Adrenal gland (tissue), 12 donors: Measurements from ENCODE around the gene DMRTA2. TPM values are rescaled to one million over a fixed set of nuclear protein-coding genes. Genes with fewer than 3 reads are reported as not detected.

Experiments
- DNase-seq, 7 donors: peaks; one replicate each; pipeline ENCODE4 v3.0.0-alpha.2; 2019 to 2020
- H3K27ac ChIP-seq, 5 donors: fragments of 200-600 bp; sonication (generic) in 4 of 5; 1 replicate in 3 of 5; 2 replicates in 2 of 5; pipeline versions ENCODE4 v1.5.1 to v1.8.0; 2016 to 2020; ENCODE audit warnings: mild to moderate bottlenecking in 1 of 5
- H3K27me3 ChIP-seq: fragments of 200-600 bp; 2 replicates; pipeline ENCODE4 v1.8.0; 2021
- H3K36me3 ChIP-seq, 2 donors: fragments of 200-600 bp; replicated peaks in 1 of 2; 1 replicate in 1 of 2; 2 replicates in 1 of 2; pipeline versions ENCODE4 v1.5.1 to v1.8.0; 2018 to 2022
- H3K4me1 ChIP-seq, 2 donors: fragments of 200-600 bp; replicated peaks in 1 of 2; 1 replicate in 1 of 2; 2 replicates in 1 of 2; pipeline versions ENCODE4 v1.5.1 to v1.8.0; 2018 to 2021
- H3K4me3 ChIP-seq, 4 donors: fragments of 200-600 bp; sonication (generic) in 3 of 4; one replicate each; pipeline ENCODE4 v1.5.1; 2016 to 2018
- H3K9me3 ChIP-seq, 3 donors: fragments of 200-600 bp; sonication (generic) in 1 of 3; replicated peaks in 1 of 3; 1 replicate in 2 of 3; 2 replicates in 1 of 3; pipeline versions ENCODE4 v1.5.1 to v1.8.0; 2016 to 2021
- POLR2A ChIP-seq, 2 donors: fragments of 450-650 bp; IDR thresholded peaks; one replicate each; pipeline ENCODE4 v1.6.1; 2017; ENCODE audit warnings: antibody characterized with exemption in 2 of 2, mild to moderate bottlenecking in 2 of 2, moderate library complexity in 1 of 2
- WGBS, 4 donors: extraction: QIAGEN DNeasy Blood & Tissue Kit in 2 of 4; methylation state at CpG; one replicate each; pipeline versions ENCODE4 v1.1.5 to v1.1.7; 2013 to 2017; 5-methylcytosine and 5-hydroxymethylcytosine counted together
- intact Hi-C, 2 donors: fragments of 100-400 bp; cut with DNase I; formaldehyde crosslinking; loops; one replicate each; pipeline versions ENCODE4 v1.14.1 to v1.15.0; 2022 to 2023
- polyA plus RNA-seq, 3 donors: library from polyadenylated mRNA; stranded (reverse); fragments of 200-250 nt in 2 of 3; fragments of 350-450 nt in 1 of 3; fragmentation: Illumina TruSeq in 1 of 3; extraction: RNeasy Lipid Tissue Mini Kit (QIAGEN cat#74804) in 1 of 3; gene quantifications; one replicate each; pipeline ENCODE4 v1.2.3, GENCODE V29; 2013 to 2014
- total RNA-seq, 9 donors: library from RNA; depleted of rRNA in 4 of 9; stranded (reverse); fragments of >200 nt in 4 of 9; fragments of 120-200 nt in 1 of 9; fragmentation: NEBNext Ultra II Directional in 1 of 9; extraction: Animal tissue kit (Norgen Biotek cat#: 25700) in 1 of 9; gene quantifications; one replicate each; pipeline versions ENCODE4 v1.1.0 to v1.2.4, GENCODE V29; 2013 to 2023
- TF ChIP-seq, protein P1 (sequence below), 6 experiments: fragments of 450-650 bp in 4 of 6; fragments of 200-600 bp in 2 of 6; sonication (generic) in 1 of 6; IDR thresholded peaks; 1 replicate in 5 of 6; 2 replicates in 1 of 6; pipeline versions ENCODE4 v1.5.1 to v1.8.0; 2016 to 2021; ENCODE audit warnings: antibody characterized with exemption in 6 of 6, mild to moderate bottlenecking in 2 of 6, moderate library complexity in 1 of 6
- donor health status: healthy with polysubstance abuse.
- donor health status: Bipolar disorder and iron deficiency.
- donor health status: DM: yes; HTN: yes; CAD: no.
- donor health status: DM: no; HTN: no; CAD: no.
- donor health status: DM: no; HTN: no; CAD: no.
- donor health status: DM: yes; HTN: yes; CAD: no.

DMRTA2 gene
- total and polyA plus RNA-seq, 12 donors = 0.07 TPM; not detected in 11

DNA sequence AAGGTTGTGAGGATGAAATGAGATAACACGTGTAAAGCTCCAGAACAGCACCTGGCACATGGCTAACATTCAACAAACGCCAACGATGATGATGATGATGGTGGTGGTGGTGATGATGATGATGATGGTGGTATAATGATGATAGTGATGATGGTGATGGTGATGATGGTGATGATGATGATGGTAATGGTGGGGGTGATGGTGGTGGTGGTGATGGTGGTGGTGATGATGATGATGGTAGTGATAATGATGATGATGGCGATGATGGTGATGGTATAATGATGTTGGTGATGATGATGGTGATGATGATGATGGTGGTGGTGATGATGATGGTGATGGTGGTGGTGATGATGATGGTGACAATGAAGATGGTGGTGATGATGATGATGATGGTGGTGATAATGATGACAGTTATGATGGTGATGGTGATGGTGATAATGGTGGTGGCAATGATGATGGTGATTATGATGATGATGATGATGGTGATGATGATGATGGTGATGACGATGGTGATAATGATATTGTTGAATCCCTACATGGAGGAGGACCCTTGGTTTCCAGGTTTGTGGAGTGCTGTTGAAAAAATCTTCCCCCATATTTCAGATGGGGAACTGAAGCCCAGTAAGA, 54.1 kb downstream of the DMRTA2 start:
- intact Hi-C loops = loop anchor here in 1 of 2 donors (10.0 kb wide), 1 partner anchor 336 kb away; no protein-coding TSS in a partner anchor
- Histone ChIP-seq H3K27ac (no peak overlapping the region), H3K27me3 (no peaks in the 10 kb centered on the region), H3K4me1 (peaks cover 0 to 4% of the 10 kb centered on the region in 2 donors), H3K9me3 (no peaks in the 10 kb centered on the region), H3K36me3 (no peaks in the 10 kb centered on the region), H3K4me3 (no peak overlapping the region)
- WGBS, 4 donors = 49 to 77% (median 60%) methylated on average over 5 of the region's 5 CpGs
- no peak for TF ChIP-seq POLR2A (IDR thresholded peaks at IDR 0.05)
- TF ChIP-seq, protein P1, sequence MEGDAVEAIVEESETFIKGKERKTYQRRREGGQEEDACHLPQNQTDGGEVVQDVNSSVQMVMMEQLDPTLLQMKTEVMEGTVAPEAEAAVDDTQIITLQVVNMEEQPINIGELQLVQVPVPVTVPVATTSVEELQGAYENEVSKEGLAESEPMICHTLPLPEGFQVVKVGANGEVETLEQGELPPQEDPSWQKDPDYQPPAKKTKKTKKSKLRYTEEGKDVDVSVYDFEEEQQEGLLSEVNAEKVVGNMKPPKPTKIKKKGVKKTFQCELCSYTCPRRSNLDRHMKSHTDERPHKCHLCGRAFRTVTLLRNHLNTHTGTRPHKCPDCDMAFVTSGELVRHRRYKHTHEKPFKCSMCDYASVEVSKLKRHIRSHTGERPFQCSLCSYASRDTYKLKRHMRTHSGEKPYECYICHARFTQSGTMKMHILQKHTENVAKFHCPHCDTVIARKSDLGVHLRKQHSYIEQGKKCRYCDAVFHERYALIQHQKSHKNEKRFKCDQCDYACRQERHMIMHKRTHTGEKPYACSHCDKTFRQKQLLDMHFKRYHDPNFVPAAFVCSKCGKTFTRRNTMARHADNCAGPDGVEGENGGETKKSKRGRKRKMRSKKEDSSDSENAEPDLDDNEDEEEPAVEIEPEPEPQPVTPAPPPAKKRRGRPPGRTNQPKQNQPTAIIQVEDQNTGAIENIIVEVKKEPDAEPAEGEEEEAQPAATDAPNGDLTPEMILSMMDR (IDR thresholded peaks at IDR 0.05) = no peak
- DNase-seq = no peak

GRCh38 chr1:50368179-50369007, 54.9 kb downstream of the DMRTA2 start:
- H3K9me3 ChIP-seq = no peaks in the 10 kb centered on the region
- no peak overlapping the region for H3K27ac ChIP-seq
- WGBS, 4 donors = 12 to 13% (median 13%) methylated on average over 31 of the region's 31 CpGs
- intact Hi-C loops = loop anchor here in 1 of 2 donors (10.0 kb wide), 1 partner anchor 336 kb away; no protein-coding TSS in a partner anchor
- TF ChIP-seq, protein P1 (IDR thresholded peaks at IDR 0.05) = peak; percentile 60 to 92 (median 80)
- no peak for TF ChIP-seq POLR2A (IDR thresholded peaks at IDR 0.05)
- H3K4me1 ChIP-seq = peaks cover 0 to 4% of the 10 kb centered on the region in 2 donors
- peak in 5 of 7 donors; percentile 25 to 58 (median 38) for DNase-seq
- H3K4me3 ChIP-seq = no peak overlapping the region
- H3K36me3 ChIP-seq = no peaks in the 10 kb centered on the region
- H3K27me3 ChIP-seq = no peaks in the 10 kb centered on the region
